ENCODE data around the gene ATP2B2.

DNA sequence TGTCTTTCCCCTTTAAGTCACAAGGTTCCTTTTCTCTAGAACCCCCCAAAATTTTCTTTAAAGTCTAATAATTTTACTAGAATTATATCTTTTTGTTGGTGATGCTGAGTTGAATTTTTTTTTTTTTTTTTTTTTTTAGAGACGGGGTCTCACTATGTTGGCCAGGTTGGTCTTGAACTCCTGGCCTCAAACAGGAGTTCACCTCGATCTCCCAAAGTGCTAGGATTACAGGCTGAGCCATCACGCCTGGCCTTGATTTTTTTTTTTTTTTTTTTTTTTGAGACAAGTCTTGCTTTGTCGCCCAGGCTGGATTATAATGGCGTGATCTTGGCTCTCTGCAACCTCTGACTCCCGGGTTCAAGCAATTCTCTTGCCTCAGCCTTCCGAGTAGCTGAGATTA is 196.7 kb downstream of the ATP2B2 start:
- TF ChIP-seq, protein P1, sequence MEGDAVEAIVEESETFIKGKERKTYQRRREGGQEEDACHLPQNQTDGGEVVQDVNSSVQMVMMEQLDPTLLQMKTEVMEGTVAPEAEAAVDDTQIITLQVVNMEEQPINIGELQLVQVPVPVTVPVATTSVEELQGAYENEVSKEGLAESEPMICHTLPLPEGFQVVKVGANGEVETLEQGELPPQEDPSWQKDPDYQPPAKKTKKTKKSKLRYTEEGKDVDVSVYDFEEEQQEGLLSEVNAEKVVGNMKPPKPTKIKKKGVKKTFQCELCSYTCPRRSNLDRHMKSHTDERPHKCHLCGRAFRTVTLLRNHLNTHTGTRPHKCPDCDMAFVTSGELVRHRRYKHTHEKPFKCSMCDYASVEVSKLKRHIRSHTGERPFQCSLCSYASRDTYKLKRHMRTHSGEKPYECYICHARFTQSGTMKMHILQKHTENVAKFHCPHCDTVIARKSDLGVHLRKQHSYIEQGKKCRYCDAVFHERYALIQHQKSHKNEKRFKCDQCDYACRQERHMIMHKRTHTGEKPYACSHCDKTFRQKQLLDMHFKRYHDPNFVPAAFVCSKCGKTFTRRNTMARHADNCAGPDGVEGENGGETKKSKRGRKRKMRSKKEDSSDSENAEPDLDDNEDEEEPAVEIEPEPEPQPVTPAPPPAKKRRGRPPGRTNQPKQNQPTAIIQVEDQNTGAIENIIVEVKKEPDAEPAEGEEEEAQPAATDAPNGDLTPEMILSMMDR (IDR thresholded peaks at IDR 0.05), result no peak
- no peak for TF ChIP-seq EZH2 (IDR thresholded peaks at IDR 0.05)
